Epithelial cell of esophagus (primary cell): ENCODE measurements around the gene SYT8.
A peak's percentile ranks its signal among the peaks of the same experiment; 100 is the strongest.
"Not testable (repeated sequence)": the region's sequence is repeated elsewhere in the genome, so short reads cannot be mapped to it uniquely, and the experiment has no call there.

Experiments used
- DNase-seq: peaks from one replicate; pipeline ENCODE4 v3.0.0; 2010; ENCODE audit warnings: low read depth
- H3K4me3 ChIP-seq: 2 replicates; pipeline ENCODE4 v1.5.1; 2011; ENCODE audit warnings: mild to moderate bottlenecking, low read length, control low read depth
- CTCF ChIP-seq: IDR thresholded peaks from 2 replicates; pipeline ENCODE4 v1.5.1; 2011; ENCODE audit warnings: low read depth, mild to moderate bottlenecking, low read length, control low read depth, inconsistent platforms; ENCODE audit not compliant: insufficient read depth; ENCODE audit errors: missing control alignments

Gene SYT8

GRCh38 chr11:1875093-1875850 is 40.5 kb downstream of the SYT8 start:
- H3K4me3 ChIP-seq, result no peak overlapping the region
- TF ChIP-seq CTCF, result no peak
- no peak for DNase-seq

GRCh38 chr11:1875851-1876301 is 41.1 kb downstream of the SYT8 start:
- not testable (repeated sequence) for DNase-seq, H3K4me3 ChIP-seq

GRCh38 chr11:1876361-1877063 is 41.7 kb downstream of the SYT8 start:
- peak; percentile 46 for DNase-seq
- no peak overlapping the region for H3K4me3 ChIP-seq
- peak; percentile 50 for TF ChIP-seq CTCF

- no peak for TF ChIP-seq CTCF
- peak; percentile 48 for DNase-seq
Observed at GRCh38 chr11:1877211-1878136, 42.7 kb downstream of the SYT8 start.

GRCh38 chr11:1878137-1879031 is 43.6 kb downstream of the SYT8 start:
- no peak overlapping the region for H3K4me3 ChIP-seq
- no peak for DNase-seq
- TF ChIP-seq CTCF, result no peak

More at GRCh38 chr11:1877211-1878136, 42.7 kb downstream of the SYT8 start:
- H3K4me3 ChIP-seq, result no peak overlapping the region

- DNase-seq, result no peak
- H3K4me3 ChIP-seq, result no peak overlapping the region
Observed at GRCh38 chr11:1879342-1879940, 44.7 kb downstream of the SYT8 start.

More at GRCh38 chr11:1879342-1879940, 44.7 kb downstream of the SYT8 start:
- no peak for TF ChIP-seq CTCF
